ENCODE data around the gene DNAJB8. TPM values are rescaled to one million over a fixed set of nuclear protein-coding genes. Genes with fewer than 3 reads are reported as not detected.

Gene DNAJB8
- total RNA-seq, 4 donors from 2014 or later: not detected

DNA sequence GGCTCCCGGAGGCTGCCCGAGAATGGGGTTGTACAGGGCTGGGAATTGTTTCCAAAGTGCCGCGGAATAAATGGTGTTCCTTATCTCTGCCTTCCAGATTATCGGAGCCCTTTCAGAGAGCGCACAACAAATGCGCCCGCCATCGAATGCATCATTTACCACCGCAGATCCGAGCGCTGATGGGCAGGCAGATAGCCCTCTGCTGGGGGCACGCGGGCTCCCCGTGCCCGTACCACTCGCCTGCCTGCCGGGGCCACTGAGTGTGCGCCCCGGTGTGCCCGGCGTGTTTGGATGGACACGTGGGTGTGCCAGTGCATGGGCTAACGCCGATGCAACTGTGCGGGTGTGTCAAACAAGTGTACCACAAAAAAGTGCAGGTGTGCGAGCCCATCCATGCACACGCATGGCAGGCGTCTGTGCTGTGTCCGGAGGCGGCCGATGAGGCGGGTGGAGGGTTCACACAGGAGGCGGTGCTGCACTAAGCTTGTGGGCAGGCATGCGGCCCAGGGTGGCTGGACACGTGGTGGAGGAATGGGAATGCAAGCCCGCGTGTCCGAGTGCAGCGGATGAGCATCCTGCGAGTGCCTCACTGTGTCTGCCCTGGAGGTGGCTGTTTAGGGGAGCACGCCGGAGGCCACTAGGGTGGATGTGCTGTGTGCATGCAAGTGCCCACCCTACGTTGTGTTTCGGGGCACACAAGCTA, 30.1 kb upstream of the DNAJB8 start:
- ATAC-seq (peak in 1 of 2 donors; percentile 34), DNase-seq (no peak)
- in situ Hi-C loops (cut with MboI; ENCODE audit: low sequenced_read_pairs in 4 of 4) (loop anchor here in 1 of 4 donors (25.0 kb wide), 1 partner anchor 409 kb away; no protein-coding TSS in a partner anchor), intact Hi-C loops (cut with DNase I; ENCODE audit: low total_unique reads) (loop anchor here (1.0 to 5.0 kb wide), 4 partner anchors 189 to 401 kb away; no protein-coding TSS in a partner anchor)
- no peaks in the 10 kb centered on the region for H3K9me3 ChIP-seq
- H3K4me3 ChIP-seq: peak overlapping the region in 3 of 4 donors; percentile 54 to 64 (median 57)
- H3K36me3 ChIP-seq: no peaks in the 10 kb centered on the region
- TF ChIP-seq, protein P1, sequence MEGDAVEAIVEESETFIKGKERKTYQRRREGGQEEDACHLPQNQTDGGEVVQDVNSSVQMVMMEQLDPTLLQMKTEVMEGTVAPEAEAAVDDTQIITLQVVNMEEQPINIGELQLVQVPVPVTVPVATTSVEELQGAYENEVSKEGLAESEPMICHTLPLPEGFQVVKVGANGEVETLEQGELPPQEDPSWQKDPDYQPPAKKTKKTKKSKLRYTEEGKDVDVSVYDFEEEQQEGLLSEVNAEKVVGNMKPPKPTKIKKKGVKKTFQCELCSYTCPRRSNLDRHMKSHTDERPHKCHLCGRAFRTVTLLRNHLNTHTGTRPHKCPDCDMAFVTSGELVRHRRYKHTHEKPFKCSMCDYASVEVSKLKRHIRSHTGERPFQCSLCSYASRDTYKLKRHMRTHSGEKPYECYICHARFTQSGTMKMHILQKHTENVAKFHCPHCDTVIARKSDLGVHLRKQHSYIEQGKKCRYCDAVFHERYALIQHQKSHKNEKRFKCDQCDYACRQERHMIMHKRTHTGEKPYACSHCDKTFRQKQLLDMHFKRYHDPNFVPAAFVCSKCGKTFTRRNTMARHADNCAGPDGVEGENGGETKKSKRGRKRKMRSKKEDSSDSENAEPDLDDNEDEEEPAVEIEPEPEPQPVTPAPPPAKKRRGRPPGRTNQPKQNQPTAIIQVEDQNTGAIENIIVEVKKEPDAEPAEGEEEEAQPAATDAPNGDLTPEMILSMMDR (IDR thresholded peaks at IDR 0.05 in 4 of 5, conservative IDR thresholded peaks at IDR 0.05 in 1 of 5): no peak
- TF ChIP-seq POLR2A (IDR thresholded peaks at IDR 0.05): no peak
- peaks cover 77 to 81% (median 77%) of the 10 kb centered on the region in 3 donors for H3K27me3 ChIP-seq
- peaks cover 15 to 21% of the 10 kb centered on the region in 2 donors for H3K4me1 ChIP-seq
- no peak overlapping the region for H3K27ac ChIP-seq

DNA sequence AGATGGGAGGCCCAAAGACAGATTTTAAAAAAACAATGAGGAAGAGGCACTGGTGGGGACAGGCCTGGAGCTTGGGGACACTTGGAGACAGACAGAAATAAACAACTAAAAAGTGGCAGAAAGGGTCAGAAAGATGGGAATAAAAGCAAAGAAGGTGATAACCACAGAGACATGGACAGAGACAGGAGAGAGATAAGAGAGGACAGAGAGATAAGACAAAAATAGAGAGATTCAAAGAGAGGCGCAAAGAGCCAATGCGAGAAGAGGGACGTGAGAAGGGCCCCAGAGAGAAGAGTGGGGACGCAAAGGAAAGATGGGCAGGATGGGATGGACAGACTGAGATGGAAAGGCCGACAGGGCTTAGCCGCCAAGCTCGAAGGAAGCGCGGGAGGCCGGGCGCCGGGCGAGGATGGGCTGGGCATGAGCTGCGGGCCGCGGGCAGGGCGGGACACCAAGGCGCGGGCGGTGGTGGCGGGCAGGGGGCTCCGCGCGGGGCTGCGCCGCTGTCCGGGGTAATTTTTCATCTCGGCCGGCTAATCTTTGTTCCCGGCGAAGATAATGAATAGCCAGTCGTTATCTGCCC, 29.4 kb upstream of the DNAJB8 start:
- in situ Hi-C loops (cut with MboI; ENCODE audit: low sequenced_read_pairs in 4 of 4) (loop anchor here in 1 of 4 donors (25.0 kb wide), 1 partner anchor 409 kb away; no protein-coding TSS in a partner anchor), intact Hi-C loops (cut with DNase I; ENCODE audit: low total_unique reads) (loop anchor here (2.0 to 5.0 kb wide), 3 partner anchors 189 to 325 kb away; no protein-coding TSS in a partner anchor)

DNA sequence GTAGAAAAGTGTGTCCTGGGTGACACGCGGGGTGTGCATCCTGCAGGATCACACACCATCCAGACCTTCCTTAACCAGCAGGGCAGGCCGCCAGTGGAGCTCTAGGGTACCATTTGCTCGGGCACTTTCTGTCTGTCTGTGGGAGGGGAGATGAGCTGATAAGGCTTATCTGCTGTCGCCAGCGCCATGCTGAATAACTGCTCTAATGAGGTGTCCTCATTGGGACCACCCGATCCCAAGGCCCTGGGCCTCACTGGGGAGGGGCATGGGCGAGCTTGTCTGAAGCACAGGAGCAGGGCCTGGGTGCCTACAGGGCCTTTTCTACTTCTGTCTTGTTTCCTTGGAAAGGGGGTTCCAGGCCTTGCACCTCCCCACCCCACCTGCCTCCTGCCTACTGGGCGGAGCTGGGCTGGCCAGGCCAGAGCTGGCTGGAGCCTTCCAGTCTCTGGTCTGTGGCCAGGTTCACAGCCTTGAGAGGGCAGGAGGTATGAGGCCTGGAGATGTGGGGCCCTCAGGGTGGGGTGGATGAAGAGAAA, 28.8 kb upstream of the DNAJB8 start:
- no peak for DNase-seq
- no peaks in the 10 kb centered on the region for H3K36me3 ChIP-seq
- in situ Hi-C loops (cut with MboI; ENCODE audit: low sequenced_read_pairs in 4 of 4) (loop anchor here in 1 of 4 donors (25.0 kb wide), 1 partner anchor 408 kb away; no protein-coding TSS in a partner anchor), intact Hi-C loops (cut with DNase I; ENCODE audit: low total_unique reads) (loop anchor here (5.0 kb wide), 2 partner anchors 188 to 273 kb away; no protein-coding TSS in a partner anchor)
- H3K4me1 ChIP-seq: peaks cover 15 to 21% of the 10 kb centered on the region in 2 donors
- no peak overlapping the region for H3K4me3 ChIP-seq
- TF ChIP-seq POLR2A (IDR thresholded peaks at IDR 0.05): no peak
- TF ChIP-seq, protein P1 (IDR thresholded peaks at IDR 0.05 in 4 of 5, conservative IDR thresholded peaks at IDR 0.05 in 1 of 5): no peak
- no peak overlapping the region for H3K27ac ChIP-seq
- H3K9me3 ChIP-seq: no peaks in the 10 kb centered on the region
- H3K27me3 ChIP-seq: peaks cover 89 to 90% (median 90%) of the 10 kb centered on the region in 3 donors
- ATAC-seq: no peak

More for the DNA sequence above, 29.4 kb upstream of the DNAJB8 start:
- Histone ChIP-seq H3K4me1 (peaks cover 15 to 21% of the 10 kb centered on the region in 2 donors), H3K4me3 (no peak overlapping the region), H3K27me3 (peaks cover 83 to 84% (median 83%) of the 10 kb centered on the region in 3 donors), H3K36me3 (no peaks in the 10 kb centered on the region), H3K9me3 (no peaks in the 10 kb centered on the region), H3K27ac (no peak overlapping the region)
- ATAC-seq (no peak), DNase-seq (no peak)
- no peak for TF ChIP-seq POLR2A (IDR thresholded peaks at IDR 0.05)
- TF ChIP-seq, protein P1 (IDR thresholded peaks at IDR 0.05 in 4 of 5, conservative IDR thresholded peaks at IDR 0.05 in 1 of 5): no peak

DNA sequence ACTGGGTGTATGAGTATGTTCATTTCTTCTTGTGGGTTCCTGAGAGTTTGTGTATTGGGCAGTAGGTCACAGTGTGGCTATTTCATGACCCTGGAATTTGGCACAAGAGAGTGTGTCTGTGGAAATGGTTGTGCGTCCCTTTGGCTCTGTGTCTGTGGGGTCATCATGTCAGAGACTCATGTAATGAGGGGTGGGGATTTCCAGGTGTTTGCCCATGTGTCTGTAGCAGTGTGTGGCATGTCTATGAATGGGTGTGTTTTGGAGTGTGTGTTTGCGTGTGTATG, 27.6 kb upstream of the DNAJB8 start:
- Histone ChIP-seq H3K9me3 (no peaks in the 10 kb centered on the region), H3K27me3 (peaks cover 92 to 93% (median 93%) of the 10 kb centered on the region in 3 donors)

More for the DNA sequence above, 27.6 kb upstream of the DNAJB8 start:
- intact Hi-C loops (cut with DNase I; ENCODE audit: low total_unique reads): no loop called here
- no peaks in the 10 kb centered on the region for H3K36me3 ChIP-seq
- no peak overlapping the region for H3K4me3 ChIP-seq
- in situ Hi-C loops (cut with MboI; ENCODE audit: low sequenced_read_pairs in 4 of 4): loop anchor here in 1 of 4 donors (25.0 kb wide), 1 partner anchor 407 kb away; no protein-coding TSS in a partner anchor
- peaks cover 16 to 29% of the 10 kb centered on the region in 2 donors for H3K4me1 ChIP-seq
- no peak for DNase-seq
- no peak overlapping the region for H3K27ac ChIP-seq
- no peak for ATAC-seq
- no peak for TF ChIP-seq POLR2A (IDR thresholded peaks at IDR 0.05)
- TF ChIP-seq, protein P1 (IDR thresholded peaks at IDR 0.05 in 4 of 5, conservative IDR thresholded peaks at IDR 0.05 in 1 of 5): no peak
